ENCODE data around the gene TIPIN. TPM values are rescaled to one million over a fixed set of nuclear protein-coding genes. Genes with fewer than 3 reads are reported as not detected.

The TIPIN gene
- total and polyA plus RNA-seq, 2 of the 8 experiments (the other 6 are each of a cell fraction or from before 2014, with no cell fraction given): 8.5 to 24.7 TPM

DNA sequence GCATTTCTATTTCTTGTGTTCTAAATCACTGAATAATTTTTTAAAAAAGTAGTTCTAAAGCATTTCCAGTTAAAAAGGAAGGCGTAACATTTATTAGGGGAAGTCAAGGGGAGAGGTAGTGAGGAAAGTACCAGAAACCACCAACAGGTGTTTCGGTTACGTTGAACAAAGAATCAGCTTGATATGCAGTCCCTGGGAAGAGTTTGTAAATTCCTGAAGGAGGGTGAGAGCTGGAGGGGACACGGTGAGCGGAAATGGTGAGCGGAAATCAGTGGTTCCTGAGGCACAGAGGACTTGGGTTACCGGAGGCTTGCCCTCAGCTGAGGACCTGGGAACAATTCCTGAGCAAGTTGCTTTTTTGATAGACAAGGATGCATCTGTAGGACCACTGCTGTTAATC lies 48.0 kb upstream of the TIPIN start:
- Histone ChIP-seq H3K23me2 (ENCODE audit: low read depth, low read length) (no peaks in the 10 kb centered on the region), H3K4me1 (replicated peaks in 1 of 4; ENCODE audit: control insufficient read depth in 3 of 4, insufficient read depth in 4 of 4, low read length in 3 of 4) (peaks cover 1 to 23% (median 14%) of the 10 kb centered on the region in 4 experiments; a peak in 6 of 7 replicates), H3K27ac (ENCODE audit: low read depth, low read length) (peak overlapping the region; percentile 56; the same call in 1 of the 2 replicates), H4K8ac (ENCODE audit: extremely low read depth, insufficient read depth, low read length) (no peak overlapping the region), H3K79me1 (ENCODE audit: low read depth, low read length) (peaks cover 7% of the 10 kb centered on the region), H3K14ac (ENCODE audit: insufficient read length) (no peak overlapping the region), H4K91ac (replicated peaks; ENCODE audit: insufficient read length, low read length) (no peak overlapping the region), H3K36me3 (ENCODE audit: control insufficient read depth in 2 of 4, insufficient read depth in 4 of 4, low read length in 3 of 4) (no peaks in the 10 kb centered on the region), H2BK20ac (ENCODE audit: low read length) (no peak overlapping the region), H3K79me2 (ENCODE audit: control insufficient read depth in 1 of 2, insufficient read depth in 2 of 2, low read length in 2 of 2) (peaks cover 17 to 96% of the 10 kb centered on the region in 2 experiments), H2BK12ac (ENCODE audit: low read depth, low read length) (no peak overlapping the region; the same call in 1 of the 2 replicates), H2BK120ac (replicated peaks; ENCODE audit: low read depth, low read length) (no peak overlapping the region), H3K9ac (replicated peaks in 1 of 4; ENCODE audit: extremely low read depth in 1 of 4, low read depth in 3 of 4, low read length in 3 of 4) (no peak overlapping the region), H3K4ac (replicated peaks; ENCODE audit: insufficient read length, low read depth, low read length) (no peak overlapping the region), H4K5ac (ENCODE audit: insufficient read length, low read depth, low read length) (no peak overlapping the region), H4K20me1 (replicated peaks in 1 of 2; ENCODE audit: control insufficient read depth in 1 of 2, insufficient read depth in 2 of 2, low read length in 2 of 2) (peaks cover 1 to 2% of the 10 kb centered on the region in 2 experiments), H3K4me2 (ENCODE audit: insufficient read depth in 1 of 2, low read depth in 2 of 2, low read length in 2 of 2) (peak overlapping the region; percentile 3 to 55), H3K56ac (replicated peaks; ENCODE audit: insufficient read length, low read depth, low read length) (no peak overlapping the region), H2AFZ (ENCODE audit: low read length) (no peak overlapping the region), H3K23ac (ENCODE audit: insufficient read length) (no peak overlapping the region), H3K27me3 (replicated peaks in 1 of 4; ENCODE audit: control insufficient read depth in 3 of 4, extremely low read depth in 1 of 4, insufficient read depth in 3 of 4, low read length in 3 of 4) (no peaks in the 10 kb centered on the region), H2BK5ac (ENCODE audit: low read depth, low read length) (0 out of 2 replicates have a peak overlapping the region, but pooled peaks have one; percentile 0), H3K18ac (ENCODE audit: extremely low read depth, low read length) (no peak overlapping the region), H3K4me3 (ENCODE audit: extremely low read depth in 1 of 4, insufficient read depth in 2 of 4, low read depth in 3 of 4, low read length in 4 of 4) (peak overlapping the region in 1 of 4 experiments; percentile 26; a peak in 1 of 8 replicates), H3K9me3 (ENCODE audit: insufficient read depth in 2 of 2, low read depth in 1 of 2, low read length in 1 of 2) (no peaks in the 10 kb centered on the region), H2AK5ac (ENCODE audit: low read depth, low read length) (no peak overlapping the region), H2BK15ac (ENCODE audit: low read length) (no peak overlapping the region)
- CTCF ChIA-PET (ENCODE audit: partially characterized antibody): interaction anchor here (0.6 to 6.3 kb wide), 19 partner anchors 8 to 1155 kb away, joined by 3 to 47 read pairs (median 3); partner anchors contain the start of genes MAP2K1 and SNAPC5
- FAIRE-seq (peak; percentile 91), DNase-seq (ENCODE audit: low read depth in 1 of 2, low spot score in 2 of 2) (peak in 1 of 2 experiments; percentile 66)
- POLR2A ChIA-PET (ENCODE audit: partially characterized antibody): interaction anchor here (0.8 to 7.9 kb wide), 12 partner anchors 12 to 101 kb away, joined by 3 to 64 read pairs (median 4); partner anchors contain the start of genes SNAPC5 and ZWILCH
- WGBS, 2 experiments (ENCODE audit: extremely low coverage in 1 of 2, insufficient coverage in 1 of 2, insufficient read length in 1 of 2, insufficient replicate concordance in 2 of 2, low coverage in 1 of 2, low lambda C conversion rate in 2 of 2, missing lambda C conversion rate in 1 of 2): 17% methylated on average over 7 of the region's 7 CpGs; no CpG with 5 or more reads in 1 of the 2 experiments
- TF ChIP-seq SAP30 (IDR thresholded peaks at IDR 0.05; ENCODE audit: insufficient read depth, insufficient replicate concordance, low read length) (no peak), RAD21 (IDR thresholded peaks at IDR 0.05 in 1 of 2, conservative IDR thresholded peaks at IDR 0.05 in 1 of 2; ENCODE audit: low read depth in 2 of 2, low read length in 2 of 2) (peak in 1 of 2 experiments; percentile 39; a peak in 2 of 4 replicates), YY1 (IDR thresholded peaks at IDR 0.05; ENCODE audit: low read depth, low read length) (0 out of 2 replicates have a peak, but pooled peaks have one; percentile 37), MAFK (IDR thresholded peaks at IDR 0.05; ENCODE audit: low read depth, low read length) (no peak), EGR1 (IDR thresholded peaks at IDR 0.05; ENCODE audit: borderline replicate concordance, low read depth, low read length) (0 out of 2 replicates have a peak, but pooled peaks have one; percentile 27), CREB1 (IDR thresholded peaks at IDR 0.05) (peak; percentile 17; the same call in 1 of the 2 replicates), SRF (IDR thresholded peaks at IDR 0.05; ENCODE audit: low read depth, low read length) (no peak), SP1 (IDR thresholded peaks at IDR 0.05; ENCODE audit: low read depth, low read length) (0 out of 2 replicates have a peak, but pooled peaks have one; percentile 12), CEBPB (IDR thresholded peaks at IDR 0.05; ENCODE audit: low read depth, low read length) (0 out of 2 replicates have a peak, but pooled peaks have one; percentile 4)
- TF ChIP-seq, protein P1, sequence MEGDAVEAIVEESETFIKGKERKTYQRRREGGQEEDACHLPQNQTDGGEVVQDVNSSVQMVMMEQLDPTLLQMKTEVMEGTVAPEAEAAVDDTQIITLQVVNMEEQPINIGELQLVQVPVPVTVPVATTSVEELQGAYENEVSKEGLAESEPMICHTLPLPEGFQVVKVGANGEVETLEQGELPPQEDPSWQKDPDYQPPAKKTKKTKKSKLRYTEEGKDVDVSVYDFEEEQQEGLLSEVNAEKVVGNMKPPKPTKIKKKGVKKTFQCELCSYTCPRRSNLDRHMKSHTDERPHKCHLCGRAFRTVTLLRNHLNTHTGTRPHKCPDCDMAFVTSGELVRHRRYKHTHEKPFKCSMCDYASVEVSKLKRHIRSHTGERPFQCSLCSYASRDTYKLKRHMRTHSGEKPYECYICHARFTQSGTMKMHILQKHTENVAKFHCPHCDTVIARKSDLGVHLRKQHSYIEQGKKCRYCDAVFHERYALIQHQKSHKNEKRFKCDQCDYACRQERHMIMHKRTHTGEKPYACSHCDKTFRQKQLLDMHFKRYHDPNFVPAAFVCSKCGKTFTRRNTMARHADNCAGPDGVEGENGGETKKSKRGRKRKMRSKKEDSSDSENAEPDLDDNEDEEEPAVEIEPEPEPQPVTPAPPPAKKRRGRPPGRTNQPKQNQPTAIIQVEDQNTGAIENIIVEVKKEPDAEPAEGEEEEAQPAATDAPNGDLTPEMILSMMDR (IDR thresholded peaks at IDR 0.05; ENCODE audit: control extremely low read depth in 1 of 3, insufficient read depth in 1 of 3, low read depth in 1 of 3, low read length in 3 of 3): peak in 1 of 3 experiments; percentile 46; a peak in 2 of 4 replicates
